GM12872 (cell line): Measurements from ENCODE around the gene ABCC1.

Experiments used
- CTCF ChIP-seq: IDR thresholded peaks from 3 replicates; pipeline ENCODE4 v1.5.1; 2011; ENCODE audit warnings: low read depth, mild to moderate bottlenecking, low read length, moderate library complexity; ENCODE audit not compliant: insufficient read depth

The ABCC1 gene

GRCh38 chr16:16038950-16039349, 89.5 kb downstream of the ABCC1 start:
- no peak for TF ChIP-seq CTCF

- TF ChIP-seq CTCF, result no peak
These were observed 91.9 kb downstream of the ABCC1 start for GRCh38 chr16:16041196-16041892.

GRCh38 chr16:16042076-16042475, 92.7 kb downstream of the ABCC1 start:
- no peak for TF ChIP-seq CTCF

- TF ChIP-seq CTCF, result no peak
These were observed 95.9 kb downstream of the ABCC1 start for GRCh38 chr16:16045296-16045695.

GRCh38 chr16:16045879-16046278, 96.5 kb downstream of the ABCC1 start:
- TF ChIP-seq CTCF, result no peak

GRCh38 chr16:16047761-16048160, 98.3 kb downstream of the ABCC1 start:
- no peak for TF ChIP-seq CTCF

GRCh38 chr16:16048904-16049582, 99.6 kb downstream of the ABCC1 start:
- TF ChIP-seq CTCF, result no peak
